Activated CD8-positive, alpha-beta memory T cell treated with anti-CD3 and anti-CD28 coated beads, Interleukin-2, amount 50 U/mL, for 1 hour (primary cell): ENCODE results near the gene EEF2.

Experiments used
- DNase-seq: peaks from one replicate; pipeline ENCODE4 v3.0.0-alpha.2; 2020; ENCODE audit errors: extremely low read depth

EEF2 gene

GRCh38 chr19:3984584-3984907 is 717 bp downstream of the EEF2 start:
- no peak for DNase-seq

GRCh38 chr19:3983936-3984583 is 1.2 kb downstream of the EEF2 start:
- DNase-seq, result no peak

GRCh38 chr19:3983542-3983914 is 1.7 kb downstream of the EEF2 start:
- no peak for DNase-seq

GRCh38 chr19:3982701-3983541 is 2.3 kb downstream of the EEF2 start:
- DNase-seq, result no peak

GRCh38 chr19:3981736-3982681 is 3.3 kb downstream of the EEF2 start:
- DNase-seq, result no peak

DNA sequence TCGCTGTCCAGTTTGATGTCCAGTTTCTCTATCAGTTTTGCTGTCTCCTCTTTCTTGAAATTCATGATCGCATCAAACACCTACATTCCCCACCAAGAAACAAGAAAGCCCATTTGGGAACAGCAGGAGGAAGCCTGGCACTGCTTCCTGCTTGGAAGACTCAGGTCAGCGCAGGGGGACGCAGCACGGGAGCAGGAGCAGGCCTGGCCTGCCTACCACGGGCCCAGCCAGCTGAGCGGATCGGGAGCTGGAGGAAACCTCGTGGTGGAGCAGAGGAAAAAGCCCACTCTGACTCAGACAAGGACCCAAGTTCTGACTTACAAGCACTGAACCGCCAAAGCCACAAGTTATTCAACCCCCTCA is 3.9 kb downstream of the EEF2 start:
- DNase-seq, result no peak

- no peak for DNase-seq
Observed at GRCh38 chr19:3980353-3981251, 4.7 kb downstream of the EEF2 start.

DNA sequence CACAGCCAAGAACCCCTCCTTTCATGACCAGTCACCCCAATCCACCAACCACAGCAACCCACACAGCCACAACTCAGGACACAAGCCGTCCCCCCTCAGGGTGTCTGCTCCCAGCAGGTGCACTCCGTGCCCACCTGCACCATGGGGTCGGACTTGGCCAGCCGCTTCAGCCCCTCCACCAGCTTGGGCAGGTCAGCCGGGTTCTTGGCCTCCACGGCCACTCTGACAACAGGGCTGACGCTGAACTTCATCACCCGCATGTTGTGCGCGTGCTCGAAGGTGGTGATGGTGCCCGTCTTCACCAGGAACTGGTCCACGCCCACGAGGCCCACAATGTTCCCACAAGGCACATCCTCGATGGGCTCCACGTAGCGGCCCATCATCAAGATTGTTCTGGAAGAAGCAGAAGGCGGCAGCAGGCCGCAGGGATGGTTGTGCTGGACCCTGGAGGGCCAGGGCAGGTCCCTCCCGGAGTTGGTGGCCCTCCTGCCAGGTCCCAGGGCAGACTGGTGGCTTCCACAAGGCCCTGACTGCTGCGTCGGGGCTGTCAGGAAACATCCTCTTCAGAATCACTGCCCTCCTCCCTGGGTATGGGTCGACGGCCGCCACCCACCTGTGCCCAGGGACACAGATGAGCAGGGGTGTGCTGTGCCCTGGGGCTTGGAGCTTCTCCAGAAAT is 5.5 kb downstream of the EEF2 start:
- no peak for DNase-seq

DNA sequence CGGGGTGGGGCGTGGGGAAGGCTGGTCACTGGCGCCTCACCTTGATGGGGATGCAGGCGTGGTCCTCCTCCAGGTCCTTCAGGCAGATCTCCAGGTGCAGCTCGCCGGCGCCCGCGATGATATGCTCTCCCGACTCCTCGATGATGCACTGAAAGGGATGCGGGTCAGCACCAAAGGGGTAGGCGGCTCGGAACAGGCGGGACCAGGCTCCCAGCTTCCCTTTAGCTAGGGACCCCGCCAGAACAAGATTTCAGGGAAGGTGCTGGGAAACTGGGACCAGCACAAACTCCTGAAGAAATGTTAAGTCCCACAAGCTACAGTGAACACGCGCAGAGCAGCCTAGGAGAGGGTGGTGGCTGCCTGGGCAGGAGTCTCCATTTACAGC is 6.0 kb downstream of the EEF2 start:
- no peak for DNase-seq

- DNase-seq, result no peak
Observed at GRCh38 chr19:3978145-3978544, 7.1 kb downstream of the EEF2 start.

GRCh38 chr19:3977242-3978143 is 7.8 kb downstream of the EEF2 start:
- no peak for DNase-seq

DNA sequence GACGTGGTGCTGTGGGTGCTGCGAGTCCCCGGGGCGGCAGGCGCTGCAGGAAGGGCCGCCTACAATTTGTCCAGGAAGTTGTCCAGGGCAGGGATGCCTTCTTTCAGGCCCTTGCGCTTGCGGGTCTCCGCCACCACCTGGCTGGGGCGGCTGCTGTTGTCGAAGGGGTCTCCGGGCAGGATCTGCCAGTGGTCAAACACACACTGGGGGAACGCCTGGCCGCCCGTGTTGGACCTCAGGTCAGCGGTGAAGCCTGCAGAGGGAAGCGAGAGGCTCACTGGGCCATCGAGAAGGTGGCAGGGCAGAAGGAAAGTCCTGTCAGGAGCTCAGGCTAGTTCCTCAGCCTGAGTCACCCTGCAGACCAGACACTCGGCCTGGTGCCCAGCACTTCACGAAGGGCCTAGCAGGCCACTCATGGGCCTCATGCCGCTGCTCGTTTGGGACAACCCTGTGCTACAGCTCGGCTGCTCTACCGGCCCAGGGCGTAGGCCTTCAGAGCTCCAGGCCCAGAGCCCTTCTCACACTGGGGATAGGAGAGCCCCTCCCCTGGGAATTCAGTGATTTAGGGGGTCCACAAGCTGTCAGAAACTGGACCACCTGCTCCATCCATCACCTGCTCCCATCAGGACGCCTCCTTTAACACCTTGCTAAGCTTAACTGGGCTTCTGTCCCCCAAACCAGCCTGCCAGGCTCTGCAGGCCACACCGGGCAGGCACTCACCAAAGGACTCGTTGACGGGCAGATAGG is 8.6 kb downstream of the EEF2 start:
- no peak for DNase-seq

- DNase-seq, result no peak
Observed at GRCh38 chr19:3975637-3976087, 9.6 kb downstream of the EEF2 start.

DNA sequence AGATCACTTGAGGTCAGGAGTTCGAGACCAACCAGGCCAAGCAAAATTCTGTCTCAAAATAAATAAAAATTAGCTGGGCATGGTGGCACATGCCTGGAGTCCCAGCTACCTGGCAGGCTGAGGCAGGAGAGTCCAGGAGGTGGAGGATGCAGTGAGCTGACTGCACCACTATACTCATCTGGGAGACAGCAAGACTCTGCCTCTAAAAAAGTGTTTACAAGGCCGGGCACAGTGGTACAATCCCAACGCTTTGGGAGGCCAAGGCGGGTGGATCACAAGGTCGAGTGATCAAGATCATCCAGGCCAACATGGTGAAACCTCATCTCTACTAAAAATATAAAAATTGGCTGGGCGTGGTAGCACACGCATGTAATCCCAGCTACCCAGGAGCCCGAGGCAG is 10.1 kb downstream of the EEF2 start:
- no peak for DNase-seq

GRCh38 chr19:3970808-3971598 is 14.3 kb downstream of the EEF2 start, which contains the start of gene DAPK3:
Gene DAPK3, minus strand, starts transcription at chr19:3971099. Its CDS starts 1,364 bp downstream, at chr19:3969735.
- peak; percentile 51 for DNase-seq

- no peak for DNase-seq
Observed at GRCh38 chr19:3970313-3970807, 14.9 kb downstream of the EEF2 start.

GRCh38 chr19:3969435-3970312 is 15.6 kb downstream of the EEF2 start:
- DNase-seq, result no peak
